ENCODE measurements around the gene COL27A1. TPM values are rescaled to one million over a fixed set of nuclear protein-coding genes. Genes with fewer than 3 reads are reported as not detected.
A peak's percentile ranks its signal among the peaks of the same experiment; 100 is the strongest.

COL27A1 gene
- total and polyA plus RNA-seq, 9 of the 15 experiments (the other 6 are each of a cell fraction or from before 2014, with no cell fraction given) = 0.07 TPM; not detected in 8

- no peak overlapping the region for H3K27ac ChIP-seq (ENCODE audit: extremely low read depth, low read depth, low read length)
- H3K4me3 ChIP-seq = no peak overlapping the region
- H3K9me3 ChIP-seq (replicated peaks; ENCODE audit: control insufficient read depth, insufficient read depth, low read depth, low read length) = no peaks in the 10 kb centered on the region
- TF ChIP-seq NR2C1 (IDR thresholded peaks at IDR 0.05) (no peak), NR2C1 (tag; IDR thresholded peaks at IDR 0.05) (peak; percentile 59), ZNF592 (IDR thresholded peaks at IDR 0.05) (no peak)
- no peaks in the 10 kb centered on the region for H3K36me3 ChIP-seq (ENCODE audit: control insufficient read depth, insufficient read depth, low read length)
- intact Hi-C loops (cut with micrococcal nuclease) = no loop called here
- peaks cover under 1% of the 10 kb centered on the region; the same call in 1 of the 2 replicates for H4K20me1 ChIP-seq (replicated peaks; ENCODE audit: control insufficient read depth, insufficient read depth, low read length)
- H3K9ac ChIP-seq (ENCODE audit: insufficient read depth in 1 of 2, low read depth in 2 of 2, low read length in 2 of 2) = no peak overlapping the region
- H3K27me3 ChIP-seq (ENCODE audit: control insufficient read depth in 2 of 2, insufficient read depth in 2 of 2, low read length in 2 of 2) = peaks cover 24 to 62% of the 10 kb centered on the region in 2 experiments
- no peaks in the 10 kb centered on the region for H3K79me2 ChIP-seq (ENCODE audit: control insufficient read depth, insufficient read depth, low read length)
- in situ Hi-C loops (cut with MboI) = no loop called here
- POLR2A ChIA-PET = no interaction called here
- no peak for FAIRE-seq
- H3K9me1 ChIP-seq (ENCODE audit: control insufficient read depth, insufficient read depth, low read length) = no peaks in the 10 kb centered on the region
- no peak for ATAC-seq
- no TSS peak for BruUV-seq (replicated peaks)
- H3K4me2 ChIP-seq (ENCODE audit: insufficient read depth, low read length) = no peak overlapping the region
- CTCF ChIA-PET (ENCODE audit: low intra/inter-chr PET ratio) = no interaction called here
- H2AFZ ChIP-seq (ENCODE audit: low read depth, low read length) = no peak overlapping the region
- no peak for DNase-seq (ENCODE audit: extremely low read depth in 1 of 4, low spot score in 3 of 4)
- whole genome bisulfite sequencing (ENCODE audit: insufficient coverage, low coverage, missing lambda C conversion rate) = 5% methylated on average over 22 of the region's 22 CpGs
- no peaks in the 10 kb centered on the region for H3K4me1 ChIP-seq (replicated peaks in 1 of 2; ENCODE audit: control insufficient read depth in 2 of 2, insufficient read depth in 2 of 2, low read length in 2 of 2)
Observed at GRCh38 chr9:114310471-114311450, 155.4 kb downstream of the COL27A1 start.

All from K562 (cell line).